ENCODE results near the gene CH25H.
"Not testable (repeated sequence)": the region's sequence is repeated elsewhere in the genome, so short reads cannot be mapped to it uniquely, and the experiment has no call there.

CH25H gene

GRCh38 chr10:89202033-89202425 lies 5.1 kb downstream of the CH25H start:
- Histone ChIP-seq H3K27me3 (replicated peaks) (peaks cover 6% of the 10 kb centered on the region), H3K27ac (no peak overlapping the region), H3K4me3 (ENCODE audit: low read depth, low read length) (no peak overlapping the region), H3K36me3 (replicated peaks) (no peaks in the 10 kb centered on the region)
- in situ Hi-C loops (cut with HindIII; ENCODE audit: low pct_ligation_motif_present, low sequenced_read_pairs), result loop anchor here (25.0 kb wide), 1 partner anchor 190 kb away; no protein-coding TSS in a partner anchor
- no peak for DNase-seq
- TF ChIP-seq CTCF (IDR thresholded peaks at IDR 0.05; ENCODE audit: low read depth, low read length, missing control alignments), result no peak

GRCh38 chr10:89201345-89202032 lies 5.6 kb downstream of the CH25H start:
- in situ Hi-C loops (cut with HindIII; ENCODE audit: low pct_ligation_motif_present, low sequenced_read_pairs), result loop anchor here (25.0 kb wide), 1 partner anchor 189 kb away; no protein-coding TSS in a partner anchor
- no peak overlapping the region for H3K27ac ChIP-seq
- no peak overlapping the region for H3K4me3 ChIP-seq (ENCODE audit: low read depth, low read length)
- DNase-seq, result no peak
- no peak for TF ChIP-seq CTCF (IDR thresholded peaks at IDR 0.05; ENCODE audit: low read depth, low read length, missing control alignments)
- no peaks in the 10 kb centered on the region for H3K36me3 ChIP-seq (replicated peaks)
- peaks cover 2% of the 10 kb centered on the region for H3K27me3 ChIP-seq (replicated peaks)

GRCh38 chr10:89197473-89197872 lies 9.6 kb downstream of the CH25H start:
- Histone ChIP-seq H3K27me3 (replicated peaks) (no peaks in the 10 kb centered on the region), H3K27ac (no peak overlapping the region), H3K4me3 (ENCODE audit: low read depth, low read length) (no peak overlapping the region), H3K36me3 (replicated peaks) (no peaks in the 10 kb centered on the region)
- in situ Hi-C loops (cut with HindIII; ENCODE audit: low pct_ligation_motif_present, low sequenced_read_pairs), result no loop called here
- no peak for DNase-seq
- no peak for TF ChIP-seq CTCF (IDR thresholded peaks at IDR 0.05; ENCODE audit: low read depth, low read length, missing control alignments)

- H3K4me3 ChIP-seq (ENCODE audit: low read depth, low read length); in situ Hi-C loops (cut with HindIII; ENCODE audit: low pct_ligation_motif_present, low sequenced_read_pairs); H3K27ac ChIP-seq; H3K36me3 ChIP-seq (replicated peaks); H3K27me3 ChIP-seq (replicated peaks); DNase-seq: not testable (repeated sequence)
Observed at GRCh38 chr10:89191301-89191700, 15.8 kb downstream of the CH25H start.

- Histone ChIP-seq H3K27me3 (replicated peaks) (no peaks in the 10 kb centered on the region), H3K4me3 (ENCODE audit: low read depth, low read length) (no peak overlapping the region), H3K36me3 (replicated peaks) (no peaks in the 10 kb centered on the region), H3K27ac (no peak overlapping the region)
- DNase-seq, result no peak
- TF ChIP-seq CTCF (IDR thresholded peaks at IDR 0.05; ENCODE audit: low read depth, low read length, missing control alignments), result no peak
- in situ Hi-C loops (cut with HindIII; ENCODE audit: low pct_ligation_motif_present, low sequenced_read_pairs), result no loop called here
Observed at GRCh38 chr10:89189211-89189734, 17.8 kb downstream of the CH25H start.

- in situ Hi-C loops (cut with HindIII; ENCODE audit: low pct_ligation_motif_present, low sequenced_read_pairs), result no loop called here
- TF ChIP-seq CTCF (IDR thresholded peaks at IDR 0.05; ENCODE audit: low read depth, low read length, missing control alignments), result no peak
- no peak for DNase-seq
- Histone ChIP-seq H3K4me3 (ENCODE audit: low read depth, low read length) (no peak overlapping the region), H3K36me3 (replicated peaks) (no peaks in the 10 kb centered on the region), H3K27me3 (replicated peaks) (no peaks in the 10 kb centered on the region), H3K27ac (no peak overlapping the region)
Observed at GRCh38 chr10:89185658-89186057, 21.5 kb downstream of the CH25H start.
